NCI-H2196 (cell line): ENCODE data around the gene SLX4.

Experiments
- DNase-seq: peaks from one replicate; lab custom pipeline; 2025; ENCODE audit not compliant: unreplicated experiment; lab: John Stamatoyannopoulos, UW

The SLX4 gene

GRCh38 chr16:3602320-3602653 is 9.1 kb downstream of the SLX4 start:
- no peak for DNase-seq

- DNase-seq, result no peak
These were observed 9.6 kb downstream of the SLX4 start for GRCh38 chr16:3601614-3602319.

DNA sequence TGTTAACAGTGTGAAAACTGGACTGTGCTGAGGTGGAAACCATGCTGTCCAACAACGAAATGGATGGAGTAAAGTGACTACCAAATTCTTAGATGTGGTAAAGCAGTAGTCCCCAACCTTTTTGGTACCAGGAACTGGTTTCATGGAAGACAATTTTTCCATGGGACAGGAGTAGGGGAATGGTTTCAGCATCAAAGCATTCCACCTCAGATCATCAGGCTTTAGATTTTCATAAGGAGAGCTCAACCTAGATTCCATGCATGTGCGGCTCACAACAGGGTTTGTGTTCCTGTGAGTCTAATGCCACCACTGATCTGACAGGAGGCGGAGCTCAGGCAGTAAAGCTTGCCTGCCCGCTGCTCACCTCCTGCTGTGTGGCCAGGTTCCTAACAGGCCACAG is 11.5 kb downstream of the SLX4 start:
- no peak for DNase-seq

DNA sequence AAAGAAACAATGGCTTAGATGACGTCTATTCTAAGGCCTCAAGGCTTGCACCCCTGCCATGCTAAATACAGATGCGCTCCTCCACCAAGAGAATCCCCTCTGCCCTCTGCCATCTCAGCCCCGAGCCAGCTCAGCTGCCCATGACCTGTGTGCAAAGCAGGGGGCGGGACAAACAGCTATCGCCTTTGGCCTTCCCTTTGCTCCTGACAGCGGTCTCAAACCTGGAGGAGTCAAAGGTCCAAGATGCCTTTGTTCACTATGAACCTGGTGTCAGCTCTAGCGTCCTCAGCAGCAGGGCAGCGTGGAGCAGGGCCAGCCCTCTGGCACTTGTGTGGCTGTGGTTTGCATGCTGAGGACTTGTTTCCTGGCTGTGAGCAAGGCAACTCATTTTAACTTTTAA is 12.3 kb downstream of the SLX4 start:
- no peak for DNase-seq

- DNase-seq, result no peak
These were observed 13.2 kb downstream of the SLX4 start for GRCh38 chr16:3598236-3598635.

DNA sequence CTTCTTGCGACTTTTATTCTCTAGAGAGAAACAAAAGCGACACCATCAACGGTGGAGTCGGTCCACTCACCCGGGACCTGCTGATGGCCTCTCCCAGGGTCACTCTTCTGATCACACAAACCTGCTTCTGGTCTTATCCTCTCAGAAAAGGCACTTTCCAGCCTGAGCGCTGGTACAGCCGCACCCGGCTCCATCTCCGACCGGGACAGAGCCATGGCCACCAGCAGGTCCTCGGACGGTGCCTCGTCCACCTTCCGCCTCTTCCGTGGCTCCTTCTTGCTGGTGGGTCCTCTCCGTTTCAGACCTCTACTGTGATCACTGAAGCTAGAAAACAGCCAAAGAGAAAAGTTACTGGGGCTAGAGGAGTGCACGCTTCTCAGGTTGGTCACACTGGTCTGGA is 13.7 kb downstream of the SLX4 start:
- DNase-seq, result no peak

- DNase-seq, result no peak
These were observed 14.2 kb downstream of the SLX4 start for GRCh38 chr16:3597226-3597625.

- no peak for DNase-seq
These were observed 15.1 kb downstream of the SLX4 start for GRCh38 chr16:3596101-3596861.

GRCh38 chr16:3595521-3596021 is 15.8 kb downstream of the SLX4 start:
- no peak for DNase-seq

DNA sequence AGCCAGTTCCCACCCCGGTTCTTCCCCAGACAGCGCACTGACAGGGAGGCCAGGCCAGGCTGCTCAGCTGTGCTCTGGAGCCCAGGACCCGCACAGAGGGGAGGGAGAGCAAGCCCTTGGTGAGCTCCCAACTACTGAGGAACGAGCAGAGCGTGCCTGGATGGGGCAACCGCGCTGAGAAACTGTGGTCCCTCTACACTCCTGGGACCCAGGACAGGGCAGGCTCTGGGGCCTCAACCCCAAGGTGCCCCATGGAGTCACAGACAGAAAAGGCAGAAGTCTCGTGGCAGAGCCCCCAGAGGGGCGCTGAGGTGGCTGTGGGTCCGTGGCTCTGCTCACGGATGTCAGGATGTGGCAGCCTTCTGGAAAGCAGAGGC is 16.3 kb downstream of the SLX4 start:
- DNase-seq, result no peak

DNA sequence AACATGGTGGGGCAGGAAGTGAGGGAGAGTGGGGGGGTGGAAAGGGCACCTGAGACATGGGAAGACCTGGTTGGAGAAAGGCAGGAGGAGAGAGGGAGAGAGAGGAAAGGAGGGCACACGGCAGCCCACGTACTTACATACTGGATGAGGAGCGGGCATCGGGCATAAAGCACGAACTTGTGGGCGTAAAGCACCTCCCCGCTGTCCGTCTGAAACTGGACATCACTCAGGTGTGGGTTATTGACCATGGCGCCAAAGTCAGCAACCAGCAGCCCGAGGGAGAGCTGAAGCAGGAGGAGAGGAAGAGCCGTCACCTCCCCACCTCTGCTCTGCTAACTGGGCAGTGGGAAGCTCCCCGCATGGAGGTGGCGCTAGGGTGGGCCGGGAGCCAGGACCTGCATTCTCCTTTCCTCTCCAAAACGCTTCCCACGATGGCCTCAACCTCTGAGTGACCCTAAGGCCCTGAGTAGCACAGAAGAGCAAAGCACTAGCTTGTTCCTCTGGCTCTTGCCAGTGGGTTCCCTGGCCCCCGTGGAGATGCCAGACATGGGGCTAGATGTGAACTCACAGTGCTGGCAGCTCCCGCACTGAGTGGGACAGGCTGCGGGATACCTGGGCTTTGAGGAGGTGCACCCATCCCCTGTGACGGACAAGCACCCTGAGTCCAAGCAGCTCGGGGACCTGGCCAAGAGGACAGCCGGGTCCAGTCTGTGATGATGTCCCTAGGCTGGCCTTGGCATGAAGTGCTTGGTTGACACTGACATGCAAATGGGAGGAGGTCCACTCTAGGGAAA is 16.9 kb downstream of the SLX4 start:
- DNase-seq, result no peak

DNA sequence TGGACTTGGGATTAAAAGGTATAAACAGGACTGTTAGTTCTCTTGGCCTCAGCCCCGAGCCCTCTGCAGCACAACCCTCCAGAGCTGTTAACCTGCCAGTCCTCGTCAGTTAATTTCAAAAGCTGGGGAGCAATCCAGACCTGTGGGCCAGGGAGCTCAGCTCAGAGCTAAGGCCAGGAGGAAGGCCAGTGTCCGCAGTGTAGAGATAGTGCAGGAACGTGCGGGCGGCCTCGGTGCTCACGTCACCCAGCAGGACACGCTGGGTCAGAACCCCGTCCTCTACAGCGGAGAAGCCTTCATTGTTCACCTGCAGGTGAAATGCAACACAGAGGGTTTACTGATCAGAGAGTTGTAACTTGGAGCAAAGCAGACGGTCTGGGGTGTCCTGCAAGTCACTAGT is 18.8 kb downstream of the SLX4 start:
- no peak for DNase-seq

DNA sequence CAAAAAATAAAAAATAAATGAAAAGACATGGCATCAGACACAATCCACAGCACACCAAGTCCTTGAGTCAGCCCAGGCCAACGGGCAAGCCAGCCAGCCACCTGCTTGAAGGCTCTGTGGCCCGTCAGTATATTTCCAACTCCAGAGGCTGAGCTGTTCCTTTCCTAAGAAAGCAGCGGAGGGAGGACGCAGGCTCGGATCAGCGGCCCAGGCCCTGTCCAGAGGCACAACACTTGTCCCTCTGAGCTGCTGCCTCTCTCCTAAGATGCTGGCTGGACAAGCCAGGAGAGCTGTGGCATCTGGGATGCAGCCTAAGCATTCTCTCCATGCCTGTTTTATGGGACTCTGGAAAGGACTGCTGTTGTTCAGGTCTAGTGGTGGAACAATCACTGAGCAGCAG is 19.4 kb downstream of the SLX4 start:
- no peak for DNase-seq

- no peak for DNase-seq
These were observed 20.0 kb downstream of the SLX4 start for GRCh38 chr16:3591436-3591803.

- no peak for DNase-seq
These were observed 20.5 kb downstream of the SLX4 start for GRCh38 chr16:3590736-3591435.

GRCh38 chr16:3589991-3590701 is 21.3 kb downstream of the SLX4 start:
- no peak for DNase-seq

DNA sequence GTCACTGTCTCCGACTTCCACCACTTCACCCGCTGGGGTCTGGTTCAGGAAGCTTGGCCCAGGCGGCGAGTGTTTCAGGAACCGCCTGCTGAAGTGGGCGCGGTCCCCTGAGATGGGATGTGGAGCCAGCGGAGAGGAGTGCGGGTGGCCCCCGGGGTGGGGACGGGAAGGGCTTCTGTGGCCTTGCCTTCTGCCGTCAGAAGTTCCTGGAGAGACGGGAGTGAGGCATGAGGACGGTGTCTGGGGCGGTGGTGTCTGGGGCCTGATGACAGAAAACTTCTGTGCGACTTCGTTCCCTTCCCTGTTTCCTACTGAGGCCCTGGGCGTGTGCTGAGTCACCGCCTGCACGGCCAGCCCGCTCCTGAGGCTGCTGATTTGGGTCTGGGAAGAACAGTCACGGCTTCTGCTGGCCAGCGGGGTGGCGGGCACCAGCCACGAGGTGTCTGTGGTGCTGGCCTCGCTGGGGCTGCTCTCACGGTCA is 21.9 kb downstream of the SLX4 start:
- DNase-seq, result no peak

DNA sequence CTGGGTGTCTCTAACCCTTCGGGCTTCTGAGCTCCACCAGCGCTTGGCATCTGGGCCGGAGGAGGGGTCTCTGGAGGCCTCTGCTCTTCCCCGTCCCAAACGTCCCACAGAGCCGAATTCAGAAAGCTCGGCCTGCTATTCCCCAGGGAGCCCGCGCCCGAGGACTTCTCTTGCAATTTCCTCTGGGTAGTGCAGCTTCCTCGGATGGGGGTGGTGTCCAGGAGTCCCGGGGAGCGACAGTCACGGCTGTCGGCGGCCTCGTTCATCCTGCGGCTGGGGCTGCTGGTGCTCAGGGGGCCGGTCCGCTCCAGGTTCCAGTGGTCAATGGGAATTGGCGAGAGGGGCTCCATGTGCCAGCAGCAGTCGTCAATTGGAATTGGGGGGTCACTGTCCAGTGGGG is 22.4 kb downstream of the SLX4 start:
- DNase-seq, result no peak

DNA sequence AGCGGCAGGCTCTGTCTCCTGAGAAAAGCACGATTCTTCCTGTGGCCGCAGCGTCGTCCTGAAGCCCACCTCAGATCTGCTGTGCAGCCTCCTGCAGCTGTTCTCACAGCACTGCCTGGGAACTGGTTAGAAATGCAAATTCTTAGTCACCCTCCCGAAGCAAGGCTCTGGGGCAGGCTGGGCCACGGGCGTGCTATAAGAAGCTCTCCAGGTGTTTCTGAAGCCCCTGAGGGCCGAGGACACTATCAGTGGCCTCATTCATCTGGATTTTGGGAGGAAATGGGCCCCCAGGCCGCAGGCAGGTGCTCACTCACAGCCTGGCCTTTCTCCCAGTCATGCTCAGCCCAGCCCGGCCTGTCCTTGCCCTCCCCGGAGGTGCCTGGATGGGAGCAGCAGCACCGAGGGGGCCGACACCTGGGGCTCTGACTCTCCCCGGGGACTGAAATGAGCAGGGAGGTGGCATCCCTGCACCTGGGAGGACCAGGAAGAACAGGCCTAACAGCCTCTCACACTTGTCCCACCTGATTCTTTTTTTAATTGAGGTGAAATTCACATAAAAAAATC is 23.8 kb downstream of the SLX4 start:
- DNase-seq, result no peak

DNA sequence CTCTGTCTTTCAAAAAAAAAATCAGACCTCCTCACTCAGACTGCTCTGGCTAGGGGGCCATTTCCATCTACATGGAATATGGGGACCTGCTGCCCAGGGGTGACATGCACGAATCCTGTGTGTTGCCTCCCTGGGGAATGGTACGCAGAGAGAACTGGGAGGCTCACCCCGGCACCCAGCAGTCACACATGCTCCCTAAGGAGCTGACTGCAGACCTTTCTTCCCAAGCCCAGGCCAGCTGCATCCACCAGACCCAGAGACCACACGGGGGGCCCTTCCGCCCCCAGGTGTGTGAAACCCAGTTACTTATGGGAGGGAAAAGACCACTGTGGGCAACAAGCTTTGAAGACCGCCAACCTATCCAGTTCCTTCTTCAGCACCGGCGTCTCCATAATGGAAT is 27.0 kb downstream of the SLX4 start:
- no peak for DNase-seq
